CD14-positive monocyte (primary cell): ENCODE data around the gene RNF19B. TPM values are rescaled to one million over a fixed set of nuclear protein-coding genes. Genes with fewer than 3 reads are reported as not detected.

Experiments
- DNase-seq, 3 donors: peaks; one replicate each; pipeline ENCODE4 v3.0.0-alpha.2; 2011 to 2022
- H2AFZ ChIP-seq: 2 replicates; pipeline ENCODE4 v1.6.0; 2012; ENCODE audit warnings: mild to moderate bottlenecking, low read depth, low read length, inconsistent platforms; ENCODE audit not compliant: insufficient read depth, poor library complexity, severe bottlenecking
- H3K27ac ChIP-seq, 2 donors: 1 replicate in 1 of 2; 2 replicates in 1 of 2; pipeline ENCODE4 v1.5.1; 2012 to 2013; ENCODE audit warnings: low read length in 2 of 2, control low read depth in 1 of 2, inconsistent platforms in 1 of 2, low read depth in 1 of 2, mild to moderate bottlenecking in 1 of 2
- H3K27me3 ChIP-seq, 2 donors: one replicate each; pipeline versions ENCODE4 v1.6.0 to v1.6.1; 2011 to 2013; ENCODE audit warnings: low read length in 2 of 2; ENCODE audit not compliant: control insufficient read depth in 2 of 2, insufficient read depth in 2 of 2
- H3K36me3 ChIP-seq, 2 donors: replicated peaks in 1 of 2; 1 replicate in 1 of 2; 2 replicates in 1 of 2; pipeline versions ENCODE4 v1.5.1 to v1.6.1; 2012 to 2013; ENCODE audit warnings: low read length in 2 of 2, control low read depth in 1 of 2, inconsistent platforms in 1 of 2, mild to moderate bottlenecking in 1 of 2; ENCODE audit not compliant: insufficient read depth in 2 of 2, control insufficient read depth in 1 of 2
- H3K4me1 ChIP-seq, 2 donors: 1 replicate in 1 of 2; 2 replicates in 1 of 2; pipeline versions ENCODE4 v1.5.1 to v1.6.1; 2012 to 2013; ENCODE audit warnings: low read length in 2 of 2, control low read depth in 1 of 2, inconsistent platforms in 1 of 2, mild to moderate bottlenecking in 1 of 2, moderate library complexity in 1 of 2; ENCODE audit not compliant: insufficient read depth in 2 of 2, control insufficient read depth in 1 of 2
- H3K4me2 ChIP-seq: replicated peaks from 2 replicates; pipeline ENCODE3; 2012; ENCODE audit warnings: low read length, moderate library complexity, mild to moderate bottlenecking; ENCODE audit not compliant: poor library complexity, severe bottlenecking; ENCODE audit errors: extremely low read depth
- H3K4me3 ChIP-seq, 3 experiments: fragments of 200-600 bp in 1 of 3; sonication (generic) in 1 of 3; replicated peaks in 1 of 3; 1 replicate in 2 of 3; 2 replicates in 1 of 3; pipeline ENCODE4 v1.5.1; 2011 to 2013; ENCODE audit warnings: low read length in 3 of 3, mild to moderate bottlenecking in 3 of 3, control low read depth in 2 of 3, low read depth in 2 of 3, inconsistent platforms in 1 of 3, moderate library complexity in 1 of 3
- H3K79me2 ChIP-seq: 2 replicates; pipeline ENCODE4 v1.6.0; 2012; ENCODE audit warnings: mild to moderate bottlenecking, control low read depth, inconsistent platforms, low read length, moderate library complexity; ENCODE audit not compliant: insufficient read depth
- H3K9ac ChIP-seq: 2 replicates; pipeline ENCODE4 v1.6.0; 2017; ENCODE audit warnings: low read length, mild to moderate bottlenecking; ENCODE audit not compliant: insufficient read depth, poor library complexity, severe bottlenecking
- H3K9me3 ChIP-seq, 2 donors: replicated peaks in 1 of 2; 1 replicate in 1 of 2; 2 replicates in 1 of 2; pipeline versions ENCODE4 v1.5.1 to v1.6.1; 2012 to 2013; ENCODE audit warnings: low read length in 2 of 2, control low read depth in 1 of 2; ENCODE audit not compliant: control insufficient read depth in 1 of 2, insufficient read depth in 1 of 2
- H4K20me1 ChIP-seq: 2 replicates; pipeline ENCODE4 v1.6.0; 2012; ENCODE audit warnings: mild to moderate bottlenecking, low read length, control low read depth, moderate library complexity; ENCODE audit not compliant: insufficient read depth
- H3K27ac Mint-ChIP-seq, 7 donors: one replicate each; pipeline ENCODE4 v1.8.0; 2020; ENCODE audit warnings: mild to moderate bottlenecking in 7 of 7, mixed read lengths in 7 of 7, moderate library complexity in 6 of 7, inconsistent platforms in 2 of 7
- H3K27me3 Mint-ChIP-seq, 3 donors: one replicate each; pipeline ENCODE4 v1.8.0; 2021 to 2022; ENCODE audit warnings: low read depth in 3 of 3, mild to moderate bottlenecking in 3 of 3, mixed read lengths in 3 of 3, moderate library complexity in 3 of 3, inconsistent platforms in 1 of 3
- H3K36me3 Mint-ChIP-seq, 2 donors: one replicate each; pipeline ENCODE4 v1.8.0; 2020; ENCODE audit warnings: mixed read lengths in 2 of 2, inconsistent platforms in 1 of 2, mild to moderate bottlenecking in 1 of 2
- H3K4me1 Mint-ChIP-seq: one replicate; pipeline ENCODE4 v1.8.0; 2020; ENCODE audit warnings: mild to moderate bottlenecking, mixed read lengths
- H3K4me3 Mint-ChIP-seq, 2 donors: one replicate each; pipeline ENCODE4 v1.8.0; 2020; ENCODE audit warnings: mild to moderate bottlenecking in 2 of 2, mixed read lengths in 2 of 2, moderate library complexity in 1 of 2
- H3K9me3 Mint-ChIP-seq, 7 donors: one replicate each; pipeline ENCODE4 v1.8.0; 2020 to 2022; ENCODE audit warnings: mixed read lengths in 7 of 7, mild to moderate bottlenecking in 6 of 7, moderate library complexity in 6 of 7, inconsistent platforms in 2 of 7
- CTCF ChIP-seq: fragments of 200-600 bp; IDR thresholded peaks from one replicate; pipeline ENCODE4 v1.8.0; 2022; ENCODE audit warnings: antibody characterized with exemption, mild to moderate bottlenecking
- WGBS: methylation state at CpG from one replicate; pipeline ENCODE4 v1.1.5; 2013; ENCODE audit warnings: missing lambda C conversion rate; ENCODE audit not compliant: insufficient coverage; 5-methylcytosine and 5-hydroxymethylcytosine counted together
- intact Hi-C, 2 donors: fragments of 100-400 bp; cut with micrococcal nuclease; formaldehyde crosslinking; loops; one replicate each; pipeline versions ENCODE4 v1.15.0 to v1.15.1; 2023
- polyA plus RNA-seq, 3 donors: library from polyadenylated mRNA; depleted of rRNA in 1 of 3; unstranded in 2 of 3; stranded (reverse) in 1 of 3; fragments of 300-500 nt in 2 of 3; fragments of >200 nt in 1 of 3; fragmentation: Illumina TruSeq in 2 of 3; gene quantifications; 1 replicate in 2 of 3; 2 replicates in 1 of 3; pipeline ENCODE4 v1.2.3, GENCODE V29; 2012 to 2021

The RNF19B gene
- polyA plus RNA-seq, 3 donors = 4.1 to 106 (median 5.8) TPM

DNA sequence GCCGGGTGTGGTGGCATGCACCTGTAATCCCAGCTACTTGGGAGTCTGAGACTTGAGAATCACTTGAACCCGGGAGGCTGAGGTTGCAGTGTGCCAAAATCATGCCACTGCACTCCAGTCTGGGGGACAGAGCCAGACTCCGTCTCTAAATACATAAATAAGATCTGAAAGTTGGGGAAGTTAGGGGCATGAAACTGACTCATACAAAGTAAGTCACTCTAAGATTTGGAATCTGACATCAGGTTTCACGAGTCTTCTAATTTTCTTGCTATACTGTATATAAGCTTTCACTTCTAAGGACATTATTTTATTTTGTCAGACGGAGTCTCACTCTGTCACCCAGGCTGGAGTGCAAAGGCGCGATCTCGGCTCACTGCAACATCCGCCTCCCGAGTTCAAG, 30.1 kb downstream of the RNF19B start:
- H3K4me2 ChIP-seq = no peak overlapping the region
- WGBS = 95% methylated on average over 8 of the region's 10 CpGs
- no peaks in the 10 kb centered on the region for H3K9me3 ChIP-seq
- H3K27me3 ChIP-seq = no peaks in the 10 kb centered on the region
- no peak overlapping the region for H3K27ac ChIP-seq
- H3K27ac Mint-ChIP-seq = peak overlapping the region in 1 of 7 donors; percentile 42
- no peak for DNase-seq
- H3K36me3 ChIP-seq = peaks cover 35 to 54% of the 10 kb centered on the region in 2 donors
- H3K4me3 ChIP-seq = no peak overlapping the region
- H2AFZ ChIP-seq = no peak overlapping the region
- H3K9me3 Mint-ChIP-seq = peaks cover 0 to 4% (median 0%) of the 10 kb centered on the region in 7 donors
- H3K4me3 Mint-ChIP-seq = no peak overlapping the region
- H3K79me2 ChIP-seq = no peaks in the 10 kb centered on the region
- H3K27me3 Mint-ChIP-seq = peaks cover 0 to 3% (median 2%) of the 10 kb centered on the region in 3 donors
- peaks cover 55 to 67% of the 10 kb centered on the region in 2 donors for H3K36me3 Mint-ChIP-seq
- H3K4me1 ChIP-seq = peaks cover 7% of the 10 kb centered on the region in 2 donors
- no peak overlapping the region for H3K9ac ChIP-seq
- H3K4me1 Mint-ChIP-seq = peaks cover 13% of the 10 kb centered on the region
- peaks cover 77% of the 10 kb centered on the region for H4K20me1 ChIP-seq
- intact Hi-C loops = loop anchor here in 1 of 2 donors (5.0 to 10.0 kb wide), 3 partner anchors 73 to 150 kb away; partner anchors contain the start of gene AZIN2
- no peak for TF ChIP-seq CTCF

DNA sequence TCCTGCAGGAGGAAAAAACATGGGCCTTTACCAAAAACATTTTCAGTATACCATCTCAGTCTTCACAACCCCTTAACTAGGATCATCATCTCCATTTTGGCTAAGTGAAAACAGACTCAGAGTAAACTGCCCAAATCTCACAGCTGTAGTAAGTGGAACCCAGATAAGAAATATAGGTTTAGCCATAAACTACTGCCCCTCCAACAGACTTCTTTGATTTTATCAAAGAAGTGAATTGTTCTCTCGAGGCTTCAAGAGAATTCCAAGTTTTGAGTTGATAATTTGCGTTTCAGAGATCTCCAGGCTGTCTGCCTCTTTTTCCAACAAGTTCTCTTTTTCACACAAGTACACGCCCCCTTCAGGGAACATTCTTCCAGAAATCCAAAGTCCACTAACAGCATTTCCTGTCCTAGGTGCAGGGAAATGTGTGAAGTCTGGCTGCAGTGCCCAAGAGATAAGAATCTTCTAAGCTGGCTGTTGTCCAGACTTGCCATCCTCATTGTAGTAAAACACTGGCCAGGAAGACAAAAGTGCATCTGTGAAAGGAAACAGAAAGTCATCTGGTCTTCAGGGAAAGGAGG, 30.8 kb downstream of the RNF19B start:
- H3K27ac ChIP-seq = no peak overlapping the region
- peak overlapping the region in 3 of 7 donors; percentile 0 to 68 (median 11) for H3K27ac Mint-ChIP-seq
- H3K27me3 ChIP-seq = no peaks in the 10 kb centered on the region
- no peaks in the 10 kb centered on the region for H3K9me3 ChIP-seq
- H3K4me3 Mint-ChIP-seq = no peak overlapping the region
- peaks cover 0 to under 1% of the 10 kb centered on the region in 2 donors for H3K4me1 ChIP-seq
- peaks cover 0 to 2% (median 0%) of the 10 kb centered on the region in 3 donors for H3K27me3 Mint-ChIP-seq
- peaks cover 70% of the 10 kb centered on the region for H4K20me1 ChIP-seq
- no peaks in the 10 kb centered on the region for H3K79me2 ChIP-seq
- no peak overlapping the region for H3K9ac ChIP-seq
- peaks cover 51 to 60% of the 10 kb centered on the region in 2 donors for H3K36me3 Mint-ChIP-seq
- peaks cover 0 to 4% (median 0%) of the 10 kb centered on the region in 7 donors for H3K9me3 Mint-ChIP-seq
- no peak overlapping the region for H2AFZ ChIP-seq
- TF ChIP-seq CTCF = peak; percentile 42
- no peak overlapping the region for H3K4me3 ChIP-seq
- 70% methylated on average over 2 of the region's 3 CpGs for WGBS
- H3K4me1 Mint-ChIP-seq = peaks cover 7% of the 10 kb centered on the region
- H3K36me3 ChIP-seq = peaks cover 35 to 49% of the 10 kb centered on the region in 2 donors
- no peak overlapping the region for H3K4me2 ChIP-seq
- intact Hi-C loops = loop anchor here (1.0 to 10.0 kb wide), 6 partner anchors 73 to 153 kb away; partner anchors contain the start of gene AZIN2 (in 1 of the 2)
- no peak for DNase-seq
